Nephron progenitor cell (in vitro differentiated cells): ENCODE results near the gene GPC5.
"Not testable (repeated sequence)": the region's sequence is repeated elsewhere in the genome, so short reads cannot be mapped to it uniquely, and the experiment has no call there.

Experiments used
- DNase-seq: peaks from one replicate; pipeline ENCODE4 v3.0.0; 2021
- H3K27ac Mint-ChIP-seq: 2 replicates; pipeline ENCODE4 v1.8.0; 2021; ENCODE audit warnings: mild to moderate bottlenecking, moderate library complexity, mixed read lengths
- H3K27me3 Mint-ChIP-seq: 2 replicates; pipeline ENCODE4 v1.8.0; 2021; ENCODE audit warnings: mild to moderate bottlenecking, low read depth, mixed read lengths; ENCODE audit not compliant: poor library complexity
- H3K36me3 Mint-ChIP-seq: 2 replicates; pipeline ENCODE4 v1.8.0; 2021; ENCODE audit warnings: low read depth, mixed read lengths
- H3K4me1 Mint-ChIP-seq: 2 replicates; pipeline ENCODE4 v1.8.0; 2021; ENCODE audit warnings: mixed read lengths
- H3K4me3 Mint-ChIP-seq: 2 replicates; pipeline ENCODE4 v1.8.0; 2021; ENCODE audit warnings: mild to moderate bottlenecking, moderate library complexity, mixed read lengths
- H3K9me3 Mint-ChIP-seq: 2 replicates; pipeline ENCODE4 v1.8.0; 2021; ENCODE audit warnings: mild to moderate bottlenecking, moderate library complexity, mixed read lengths
- CTCF ChIP-seq: fragments of 200-600 bp; sonication (generic); IDR thresholded peaks from 2 replicates; pipeline ENCODE4 v1.5.0; 2021; ENCODE audit warnings: antibody characterized with exemption

GPC5 gene

DNA sequence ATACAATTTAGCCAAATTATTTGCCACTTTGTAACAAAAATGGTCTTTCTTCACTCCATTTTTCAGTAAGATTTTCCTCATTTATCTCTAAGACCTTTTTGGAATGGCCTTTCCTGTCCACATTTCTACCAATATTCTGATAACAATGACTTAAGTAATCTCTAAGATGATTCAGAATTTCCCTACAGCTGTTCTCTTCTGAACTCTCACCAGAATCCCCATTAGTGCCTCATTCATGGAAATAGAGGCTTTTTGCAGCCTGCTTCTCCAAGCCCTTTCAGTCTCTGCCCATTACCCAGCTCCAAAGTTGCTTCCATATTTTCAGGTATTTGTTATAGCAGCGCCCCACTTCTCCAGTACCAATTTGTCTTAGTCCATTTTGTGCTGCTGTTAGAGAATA lies 867.0 kb downstream of the GPC5 start:
- Mint-ChIP-seq H3K36me3 (no peaks in the 10 kb centered on the region), H3K4me3 (no peak overlapping the region), H3K9me3 (no peaks in the 10 kb centered on the region), H3K27me3 (no peaks in the 10 kb centered on the region), H3K4me1 (peaks cover 3% of the 10 kb centered on the region), H3K27ac (no peak overlapping the region)
- no peak for DNase-seq
- TF ChIP-seq CTCF: no peak

DNA sequence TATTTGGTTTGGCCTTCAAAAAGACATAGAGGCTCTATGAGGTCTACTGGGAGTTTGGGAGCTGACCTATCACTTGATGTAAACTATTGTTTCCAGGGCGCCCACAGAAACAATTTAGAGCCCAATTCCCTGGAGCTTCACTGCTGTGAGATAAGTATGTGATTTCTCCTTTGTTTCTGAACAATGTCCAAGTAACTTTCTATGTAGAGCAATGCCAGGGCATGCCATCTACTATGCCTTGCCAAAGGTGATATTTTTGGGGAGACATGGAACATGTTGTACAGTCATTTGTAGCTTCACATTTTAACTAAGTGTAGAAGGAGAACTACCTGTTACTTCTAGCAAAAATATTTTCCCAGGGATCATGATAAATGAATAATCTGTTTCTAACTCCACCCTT lies 872.6 kb downstream of the GPC5 start:
- Mint-ChIP-seq H3K27me3 (no peaks in the 10 kb centered on the region), H3K9me3 (no peaks in the 10 kb centered on the region), H3K4me1 (no peaks in the 10 kb centered on the region), H3K4me3 (no peak overlapping the region), H3K27ac (no peak overlapping the region), H3K36me3 (no peaks in the 10 kb centered on the region)
- no peak for DNase-seq
- TF ChIP-seq CTCF: no peak

GRCh38 chr13:92272177-92272576 lies 873.8 kb downstream of the GPC5 start:
- TF ChIP-seq CTCF: no peak
- no peaks in the 10 kb centered on the region for H3K4me1 Mint-ChIP-seq
- H3K4me3 Mint-ChIP-seq: no peak overlapping the region
- DNase-seq: no peak
- no peaks in the 10 kb centered on the region for H3K36me3 Mint-ChIP-seq
- H3K27ac Mint-ChIP-seq: no peak overlapping the region
- no peaks in the 10 kb centered on the region for H3K9me3 Mint-ChIP-seq
- H3K27me3 Mint-ChIP-seq: no peaks in the 10 kb centered on the region

- not testable (repeated sequence) for H3K36me3 Mint-ChIP-seq, H3K4me1 Mint-ChIP-seq, DNase-seq, H3K27me3 Mint-ChIP-seq, H3K27ac Mint-ChIP-seq, H3K4me3 Mint-ChIP-seq
- peaks cover 33% of the 10 kb centered on the region for H3K9me3 Mint-ChIP-seq
Observed at GRCh38 chr13:92280986-92281385, 882.6 kb downstream of the GPC5 start.

GRCh38 chr13:92290718-92291307 lies 892.4 kb downstream of the GPC5 start:
- not testable (repeated sequence) for DNase-seq, H3K36me3 Mint-ChIP-seq, H3K4me1 Mint-ChIP-seq, H3K27ac Mint-ChIP-seq, H3K27me3 Mint-ChIP-seq, H3K4me3 Mint-ChIP-seq
- H3K9me3 Mint-ChIP-seq: peaks cover 49% of the 10 kb centered on the region

DNA sequence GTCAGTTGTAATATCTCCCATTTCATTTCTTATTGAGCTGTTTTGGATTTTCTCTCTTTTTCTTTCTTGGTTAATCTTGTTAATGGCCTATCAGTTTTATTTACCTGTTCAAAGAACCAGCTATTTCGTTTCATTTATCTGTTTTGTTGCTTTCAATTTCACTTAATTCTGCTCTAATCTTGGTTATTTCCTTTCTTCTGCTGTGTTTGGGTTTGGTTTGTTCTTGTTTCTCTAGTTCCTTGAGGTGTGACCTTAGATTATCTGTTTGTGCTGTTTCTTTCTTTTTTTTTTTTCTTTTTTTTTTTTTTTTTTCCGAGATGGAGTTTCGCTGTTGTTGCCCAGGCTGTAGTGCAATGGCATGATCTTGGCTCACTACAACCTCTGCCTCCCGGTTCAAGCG lies 896.1 kb downstream of the GPC5 start:
- not testable (repeated sequence) for H3K4me1 Mint-ChIP-seq, H3K27ac Mint-ChIP-seq, H3K4me3 Mint-ChIP-seq, DNase-seq, H3K36me3 Mint-ChIP-seq, H3K27me3 Mint-ChIP-seq
- peaks cover 47% of the 10 kb centered on the region for H3K9me3 Mint-ChIP-seq

DNA sequence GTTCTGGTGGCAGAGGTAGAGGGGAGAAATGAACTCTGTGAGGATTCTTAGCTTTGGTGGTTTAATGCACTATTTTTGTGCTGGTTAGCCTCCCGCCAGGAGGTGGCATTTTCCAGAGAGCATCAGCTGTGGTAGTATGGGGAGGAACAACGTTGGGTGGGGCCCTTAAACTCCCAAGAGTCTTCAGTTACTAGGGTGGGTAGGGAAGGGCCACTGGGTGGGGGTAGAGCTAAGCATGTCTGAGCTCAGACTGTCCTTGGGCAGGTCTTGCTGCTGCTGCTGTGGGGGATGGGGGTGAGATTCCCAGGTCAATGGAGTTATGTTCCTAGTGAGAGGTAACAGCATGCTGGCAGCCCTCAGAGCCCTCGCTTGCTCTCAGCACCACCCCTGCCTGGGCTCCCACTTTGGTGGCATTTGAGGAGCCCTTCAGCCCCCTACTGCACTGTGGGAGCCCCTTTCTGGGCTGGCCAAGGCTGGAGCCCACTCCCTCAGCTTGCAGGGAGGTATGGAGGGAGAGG lies 897.8 kb downstream of the GPC5 start:
- not testable (repeated sequence) for H3K36me3 Mint-ChIP-seq, H3K4me3 Mint-ChIP-seq, H3K4me1 Mint-ChIP-seq, H3K27ac Mint-ChIP-seq, H3K27me3 Mint-ChIP-seq, DNase-seq
- H3K9me3 Mint-ChIP-seq: peaks cover 40% of the 10 kb centered on the region
